SK-N-SH (cell line): ENCODE measurements around the gene TBX15. TPM values are rescaled to one million over a fixed set of nuclear protein-coding genes. Genes with fewer than 3 reads are reported as not detected.

Experiments used
- CTCF ChIA-PET: fragments of 300-600, 350-600 bp; formaldehyde crosslinking; extraction: SDS; loops from one replicate; lab custom pipeline; 2021; lab: Yijun Ruan, JAX
- POLR2A ChIA-PET: fragments of 350-600 bp; sonication (Branson Sonifier 250); formaldehyde crosslinking; extraction: SDS; loops from one replicate; lab custom pipeline; 2020; ENCODE audit warnings: antibody characterized with exemption, inconsistent platforms; lab: Yijun Ruan, JAX
- DNase-seq: peaks from one replicate; pipeline ENCODE4 v3.0.0; 2012
- H2AFZ ChIP-seq: fragments of 200-600 bp; sonication (generic); 2 replicates; pipeline ENCODE4 v1.8.1; 2016; ENCODE audit warnings: antibody characterized with exemption, mild to moderate bottlenecking, low read depth
- H3F3A ChIP-seq: fragments of 200-600 bp; sonication (generic); replicated peaks from 2 replicates; pipeline ENCODE3; 2016; ENCODE audit warnings: antibody characterized with exemption, mild to moderate bottlenecking; ENCODE audit not compliant: insufficient read depth
- H3K27ac ChIP-seq, 2 experiments: fragments of 200-500 bp in 1 of 2; fragments of 200-600 bp in 1 of 2; sonication (Bioruptor generic) in 1 of 2; sonication (generic), shearing (Covaris generic) in 1 of 2; 2 replicates each; pipeline versions ENCODE4 v1.5.1 to v1.6.1; 2014 to 2016; ENCODE audit warnings: low read depth in 2 of 2, inconsistent platforms in 1 of 2, low read length in 1 of 2, mild to moderate bottlenecking in 1 of 2, mixed read lengths in 1 of 2
- H3K27me3 ChIP-seq: fragments of 200-600 bp; sonication (generic), shearing (Covaris generic); 2 replicates; pipeline ENCODE4 v1.6.1; 2016; ENCODE audit warnings: mixed run types; ENCODE audit not compliant: insufficient read depth
- H3K36me3 ChIP-seq, 2 experiments: fragments of 200-500 bp in 1 of 2; fragments of 200-600 bp in 1 of 2; sonication (Bioruptor generic) in 1 of 2; sonication (generic) in 1 of 2; replicated peaks in 1 of 2; 2 replicates each; pipeline versions ENCODE3 to v1.5.1; 2014 to 2016; ENCODE audit warnings: low read length in 1 of 2, mild to moderate bottlenecking in 1 of 2; ENCODE audit not compliant: insufficient read depth in 2 of 2, control insufficient read depth in 1 of 2
- H3K4me1 ChIP-seq, 2 experiments: fragments of 200-500 bp in 1 of 2; fragments of 200-600 bp in 1 of 2; sonication (Bioruptor generic) in 1 of 2; sonication (generic), shearing (Covaris generic) in 1 of 2; 2 replicates each; pipeline versions ENCODE4 v1.5.1 to v1.6.1; 2014 to 2016; ENCODE audit warnings: low read depth in 1 of 2, low read length in 1 of 2, mixed run types in 1 of 2; ENCODE audit not compliant: insufficient read depth in 2 of 2, control insufficient read depth in 1 of 2
- H3K4me2 ChIP-seq: fragments of 200-600 bp; sonication (generic), shearing (Covaris generic); 2 replicates; pipeline ENCODE4 v1.6.1; 2017; ENCODE audit warnings: mixed run types
- H3K4me3 ChIP-seq, 2 experiments: fragments of 200-500 bp in 1 of 2; fragments of 200-600 bp in 1 of 2; sonication (Bioruptor generic) in 1 of 2; sonication (generic), shearing (Covaris generic) in 1 of 2; 2 replicates each; pipeline versions ENCODE4 v1.5.1 to v1.8.1; 2014 to 2016; ENCODE audit warnings: low read depth in 2 of 2, inconsistent platforms in 1 of 2, low read length in 1 of 2, mild to moderate bottlenecking in 1 of 2, mixed read lengths in 1 of 2, moderate library complexity in 1 of 2
- H3K79me2 ChIP-seq: fragments of 200-600 bp; sonication (generic); 2 replicates; pipeline ENCODE4 v1.8.1; 2017; ENCODE audit warnings: mild to moderate bottlenecking; ENCODE audit not compliant: insufficient read depth
- H3K9ac ChIP-seq: fragments of 200-600 bp; sonication (generic); 2 replicates; pipeline ENCODE4 v1.6.1; 2017; ENCODE audit warnings: mixed run types
- H3K9me2 ChIP-seq: fragments of 200-600 bp; sonication (generic); 2 replicates; pipeline ENCODE4 v1.6.1; 2017; ENCODE audit warnings: mixed run types
- H3K9me3 ChIP-seq: fragments of 200-600 bp; sonication (generic); 2 replicates; pipeline ENCODE4 v1.6.1; 2017; ENCODE audit warnings: mixed run types, mild to moderate bottlenecking, moderate library complexity
- H4K20me1 ChIP-seq: fragments of 200-600 bp; sonication (generic); 2 replicates; pipeline ENCODE4 v1.6.1; 2017; ENCODE audit warnings: mild to moderate bottlenecking, mixed run types; ENCODE audit not compliant: insufficient read depth
- CHD2 ChIP-seq: fragments of 150-350 bp; IDR thresholded peaks from 2 replicates; pipeline ENCODE4 v1.6.1; 2018; ENCODE audit warnings: low read length; ENCODE audit not compliant: partially characterized antibody
- ELF1 ChIP-seq: IDR thresholded peaks from 2 replicates; pipeline ENCODE4 v1.4.0; 2012
- EP300 ChIP-seq, 2 experiments: IDR thresholded peaks; 2 replicates each; pipeline versions ENCODE4 v1.4.0 to v1.6.1; 2012; ENCODE audit warnings: borderline replicate concordance in 1 of 2, low read depth in 1 of 2, low read length in 1 of 2
- FOSL2 ChIP-seq: IDR thresholded peaks from 2 replicates; pipeline ENCODE4 v1.4.0; 2012; ENCODE audit warnings: low read depth, mild to moderate bottlenecking, moderate library complexity, borderline replicate concordance
- FOXJ3 ChIP-seq: sonication (generic); formaldehyde crosslinking; IDR thresholded peaks from 2 replicates; pipeline ENCODE4 v1.5.1; 2020; ENCODE audit warnings: mild to moderate bottlenecking, missing genetic modification reagents
- FOXM1 ChIP-seq: IDR thresholded peaks from 2 replicates; pipeline ENCODE4 v1.4.0; 2012; ENCODE audit warnings: low read depth, mild to moderate bottlenecking
- GABPA ChIP-seq: IDR thresholded peaks from 2 replicates; pipeline ENCODE4 v1.4.0; 2012; ENCODE audit warnings: low read depth, mild to moderate bottlenecking
- GATA2 ChIP-seq: sonication (generic); formaldehyde crosslinking; IDR thresholded peaks from 2 replicates; pipeline ENCODE4 v1.5.0; 2020; ENCODE audit warnings: mild to moderate bottlenecking, missing genetic modification reagents
- JUND ChIP-seq: IDR thresholded peaks from 2 replicates; pipeline ENCODE4 v1.4.0; 2012
- MEF2A ChIP-seq: IDR thresholded peaks from 2 replicates; pipeline ENCODE4 v1.4.0; 2012; ENCODE audit warnings: low read depth, borderline replicate concordance
- RAD21 ChIP-seq: IDR thresholded peaks from 2 replicates; pipeline ENCODE4 v1.6.1; 2012; ENCODE audit warnings: mild to moderate bottlenecking, low read length
- RCOR1 ChIP-seq: fragments of 150-350 bp; IDR thresholded peaks from 2 replicates; pipeline ENCODE4 v1.6.1; 2017; ENCODE audit warnings: antibody characterized with exemption, low read length
- REST ChIP-seq: IDR thresholded peaks from 2 replicates; pipeline ENCODE4 v1.6.1; 2012; ENCODE audit warnings: mild to moderate bottlenecking, low read depth, low read length, moderate library complexity
- RFX5 ChIP-seq: IDR thresholded peaks from 2 replicates; pipeline ENCODE4 v1.6.1; 2012; ENCODE audit warnings: mild to moderate bottlenecking, improper control_type of control experiment, low read length
- TEAD4 ChIP-seq: IDR thresholded peaks from 2 replicates; pipeline ENCODE4 v1.4.0; 2012; ENCODE audit warnings: mild to moderate bottlenecking, borderline replicate concordance; ENCODE audit not compliant: insufficient read depth
- WGBS: methylation state at CpG from one replicate; pipeline ENCODE4 v1.1.6; 2017; ENCODE audit warnings: low lambda C conversion rate; 5-methylcytosine and 5-hydroxymethylcytosine counted together
- polyA plus RNA-seq, 3 experiments: library from polyadenylated mRNA; depleted of rRNA; stranded (reverse); fragments of >200 nt; gene quantifications; 2 replicates each; pipeline ENCODE4 v1.2.3, GENCODE V29; 2012
- TF ChIP-seq, protein P1 (sequence below): IDR thresholded peaks from 2 replicates; pipeline ENCODE4 v1.4.0; 2012; ENCODE audit warnings: low read depth, borderline replicate concordance
- TF ChIP-seq, protein P2 (sequence below): fragments of 150-350 bp; IDR thresholded peaks from 2 replicates; pipeline ENCODE4 v1.6.1; 2016; ENCODE audit warnings: mild to moderate bottlenecking, low read depth, low read length
- TF ChIP-seq, protein P3 (sequence below): IDR thresholded peaks from 2 replicates; pipeline ENCODE4 v1.4.0; 2012; ENCODE audit warnings: low read depth, borderline replicate concordance

Gene TBX15
- polyA plus RNA-seq, 1 of the 3 experiments (the other 2 are of a cell fraction): 0.02 TPM

DNA sequence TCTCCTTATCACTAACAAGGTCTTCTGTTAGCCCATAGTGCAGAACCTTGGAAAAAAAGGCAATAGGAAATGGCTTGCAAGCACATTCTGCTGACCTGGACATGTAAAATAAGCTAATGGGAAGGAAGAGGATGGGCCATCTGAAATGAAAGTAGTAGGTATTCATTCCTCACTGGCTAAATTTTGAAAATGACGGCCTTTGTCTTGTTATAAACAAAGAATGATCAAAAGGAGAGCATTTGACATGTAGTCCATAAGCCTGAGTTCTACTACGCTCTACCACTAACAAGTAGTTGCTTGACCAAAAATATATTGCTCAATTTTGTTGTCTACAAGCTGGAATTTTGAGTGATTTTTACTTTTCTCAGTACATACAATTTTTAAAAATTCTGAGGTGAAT lies 75.6 kb downstream of the TBX15 start (continued):
- TF ChIP-seq REST: no peak
- no peak for TF ChIP-seq RAD21

DNA sequence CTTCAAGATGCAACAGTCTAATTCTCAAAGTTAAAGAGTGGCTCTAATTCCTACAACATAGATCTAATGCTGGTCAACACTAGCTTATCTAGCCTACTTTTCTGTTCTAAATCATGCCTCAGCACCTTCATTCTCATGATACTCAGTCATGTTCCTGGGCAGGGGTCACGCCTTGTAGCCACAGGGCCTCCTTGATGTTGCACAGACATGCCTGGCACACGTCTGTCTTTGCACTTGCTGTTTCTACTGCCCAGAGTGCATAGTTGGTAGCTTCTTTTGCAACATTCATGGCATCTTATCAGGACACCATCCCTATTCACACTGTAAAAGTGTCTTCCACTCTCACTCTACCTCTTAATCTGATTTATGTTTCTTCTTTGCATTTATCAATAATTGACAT lies 76.6 kb downstream of the TBX15 start:
- POLR2A ChIA-PET: no interaction called here
- DNase-seq: no peak
- Histone ChIP-seq H3K27ac (no peak overlapping the region), H3K4me3 (no peak overlapping the region), H3K36me3 (no peaks in the 10 kb centered on the region), H3K9ac (no peak overlapping the region), H3K4me1 (no peaks in the 10 kb centered on the region), H3K9me3 (no peaks in the 10 kb centered on the region), H3F3A (no peaks in the 10 kb centered on the region)
- CTCF ChIA-PET: interaction anchor here (0.9 kb wide), 1 partner anchor 57 kb away, joined by 3 read pairs; no protein-coding TSS in a partner anchor
- TF ChIP-seq MEF2A (no peak), RAD21 (no peak), GATA2 (CRISPR knock-in tag) (no peak), CHD2 (no peak), RFX5 (no peak), EP300 (IDR thresholded peaks at IDR 0.05; ENCODE audit: borderline replicate concordance in 1 of 2, low read depth in 1 of 2, low read length in 1 of 2) (no peak), FOSL2 (no peak), RCOR1 (no peak), FOXJ3 (CRISPR knock-in tag) (no peak), TEAD4 (no peak), JUND (no peak), FOXM1 (no peak), GABPA (no peak), ELF1 (no peak)
- TF ChIP-seq, protein P1, sequence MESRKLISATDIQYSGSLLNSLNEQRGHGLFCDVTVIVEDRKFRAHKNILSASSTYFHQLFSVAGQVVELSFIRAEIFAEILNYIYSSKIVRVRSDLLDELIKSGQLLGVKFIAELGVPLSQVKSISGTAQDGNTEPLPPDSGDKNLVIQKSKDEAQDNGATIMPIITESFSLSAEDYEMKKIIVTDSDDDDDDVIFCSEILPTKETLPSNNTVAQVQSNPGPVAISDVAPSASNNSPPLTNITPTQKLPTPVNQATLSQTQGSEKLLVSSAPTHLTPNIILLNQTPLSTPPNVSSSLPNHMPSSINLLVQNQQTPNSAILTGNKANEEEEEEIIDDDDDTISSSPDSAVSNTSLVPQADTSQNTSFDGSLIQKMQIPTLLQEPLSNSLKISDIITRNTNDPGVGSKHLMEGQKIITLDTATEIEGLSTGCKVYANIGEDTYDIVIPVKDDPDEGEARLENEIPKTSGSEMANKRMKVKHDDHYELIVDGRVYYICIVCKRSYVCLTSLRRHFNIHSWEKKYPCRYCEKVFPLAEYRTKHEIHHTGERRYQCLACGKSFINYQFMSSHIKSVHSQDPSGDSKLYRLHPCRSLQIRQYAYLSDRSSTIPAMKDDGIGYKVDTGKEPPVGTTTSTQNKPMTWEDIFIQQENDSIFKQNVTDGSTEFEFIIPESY: no peak
- TF ChIP-seq, protein P2, sequence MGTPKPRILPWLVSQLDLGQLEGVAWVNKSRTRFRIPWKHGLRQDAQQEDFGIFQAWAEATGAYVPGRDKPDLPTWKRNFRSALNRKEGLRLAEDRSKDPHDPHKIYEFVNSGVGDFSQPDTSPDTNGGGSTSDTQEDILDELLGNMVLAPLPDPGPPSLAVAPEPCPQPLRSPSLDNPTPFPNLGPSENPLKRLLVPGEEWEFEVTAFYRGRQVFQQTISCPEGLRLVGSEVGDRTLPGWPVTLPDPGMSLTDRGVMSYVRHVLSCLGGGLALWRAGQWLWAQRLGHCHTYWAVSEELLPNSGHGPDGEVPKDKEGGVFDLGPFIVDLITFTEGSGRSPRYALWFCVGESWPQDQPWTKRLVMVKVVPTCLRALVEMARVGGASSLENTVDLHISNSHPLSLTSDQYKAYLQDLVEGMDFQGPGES: no peak
- TF ChIP-seq, protein P3, sequence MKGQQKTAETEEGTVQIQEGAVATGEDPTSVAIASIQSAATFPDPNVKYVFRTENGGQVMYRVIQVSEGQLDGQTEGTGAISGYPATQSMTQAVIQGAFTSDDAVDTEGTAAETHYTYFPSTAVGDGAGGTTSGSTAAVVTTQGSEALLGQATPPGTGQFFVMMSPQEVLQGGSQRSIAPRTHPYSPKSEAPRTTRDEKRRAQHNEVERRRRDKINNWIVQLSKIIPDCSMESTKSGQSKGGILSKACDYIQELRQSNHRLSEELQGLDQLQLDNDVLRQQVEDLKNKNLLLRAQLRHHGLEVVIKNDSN: no peak
- TF ChIP-seq, all 33 proteins: peak for 0
- no peaks in the 10 kb centered on the region for H3K27me3 ChIP-seq
- no peaks in the 10 kb centered on the region for H3K79me2 ChIP-seq
- WGBS: 0% methylated on average over 2 of the region's 2 CpGs
- no peak overlapping the region for H2AFZ ChIP-seq
- H3K4me2 ChIP-seq: no peak overlapping the region
- no peaks in the 10 kb centered on the region for H3K9me2 ChIP-seq
- no peaks in the 10 kb centered on the region for H4K20me1 ChIP-seq
